Natural killer cell treated with Interleukin-12 subunit alpha and Interleukin-12 subunit beta and Interleukin-15 and Interleukin-18, amount 100 ng/mL, for 72 hours (primary cell): ENCODE measurements around the gene OSBPL5. TPM values are rescaled to one million over a fixed set of nuclear protein-coding genes. Genes with fewer than 3 reads are reported as not detected.

Experiments
- ATAC-seq, 2 donors: fragments of 150-1000 bp; cut with Tn5 transposase in 1 of 2; sonication (Bioruptor Pico), chemical (Tn5 transposase) in 1 of 2; 2 replicates each; pipeline ENCODE4 v1.10.0; 2021
- DNase-seq: peaks from one replicate; pipeline ENCODE4 v3.0.0; 2022; ENCODE audit warnings: low spot score
- H3K27ac Mint-ChIP-seq, 2 donors: 1 replicate in 1 of 2; 2 replicates in 1 of 2; pipeline ENCODE4 v1.8.0; 2022; ENCODE audit warnings: mixed read lengths in 2 of 2, mild to moderate bottlenecking in 1 of 2, moderate library complexity in 1 of 2
- H3K27me3 Mint-ChIP-seq, 2 donors: 1 replicate in 1 of 2; 2 replicates in 1 of 2; pipeline ENCODE4 v1.8.0; 2022; ENCODE audit warnings: mixed read lengths in 2 of 2
- H3K36me3 Mint-ChIP-seq: one replicate; pipeline ENCODE4 v1.8.0; 2022; ENCODE audit warnings: mixed read lengths
- H3K4me1 Mint-ChIP-seq, 2 donors: 1 replicate in 1 of 2; 2 replicates in 1 of 2; pipeline ENCODE4 v1.8.0; 2022; ENCODE audit warnings: low read depth in 2 of 2, mixed read lengths in 2 of 2, mild to moderate bottlenecking in 1 of 2
- H3K4me3 Mint-ChIP-seq: one replicate; pipeline ENCODE4 v1.8.0; 2022; ENCODE audit warnings: mixed read lengths
- H3K9me3 Mint-ChIP-seq: 2 replicates; pipeline ENCODE4 v1.8.0; 2022; ENCODE audit warnings: mixed read lengths
- total RNA-seq, 2 donors: library from RNA; stranded (reverse); gene quantifications; one replicate each; pipeline ENCODE4 v1.2.3, GENCODE V29; 2022

OSBPL5 gene
- total RNA-seq, 2 donors from 2014 or later = 58.3 to 74.6 TPM

DNA sequence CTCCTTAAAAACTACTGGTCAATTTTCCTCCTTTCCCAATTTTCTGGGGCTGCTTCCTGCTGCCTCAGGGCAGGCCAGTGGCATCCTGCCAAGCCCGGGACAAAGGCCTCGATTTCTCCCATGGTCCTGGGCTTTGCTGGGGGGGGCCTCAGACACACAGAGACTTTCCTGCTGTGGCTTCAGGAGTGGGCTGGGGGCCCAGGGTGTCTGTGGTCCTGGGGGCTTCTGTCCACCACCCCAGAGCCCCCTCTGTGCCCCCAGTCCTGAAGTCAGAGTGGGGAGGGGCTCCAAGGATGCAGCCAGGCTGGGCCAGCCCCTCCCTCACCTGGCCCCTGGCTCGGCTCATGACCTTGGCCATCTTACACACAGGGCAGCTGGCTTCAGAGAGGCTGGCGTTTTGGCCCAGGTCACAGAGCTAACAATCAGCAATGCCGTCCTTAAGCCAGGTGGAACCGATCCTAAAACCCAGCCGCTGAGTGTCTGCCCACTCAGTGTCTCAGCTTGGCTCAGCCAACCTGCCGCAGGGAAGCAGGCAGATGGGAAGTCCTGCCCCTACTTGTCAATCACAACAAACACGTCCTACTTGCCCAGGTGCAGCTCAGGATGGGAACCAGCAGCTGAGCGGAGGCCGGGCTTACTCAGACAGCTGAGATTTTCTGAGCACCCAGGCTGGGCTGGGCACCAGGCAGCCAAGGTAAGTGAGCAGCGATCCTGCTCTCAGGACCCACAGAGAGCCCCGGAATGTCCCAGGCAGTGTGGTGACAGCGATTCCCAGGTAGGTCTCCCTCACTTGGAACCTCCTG lies 34.6 kb downstream of the OSBPL5 start:
- Mint-ChIP-seq H3K27me3 (no peaks in the 10 kb centered on the region), H3K4me1 (peaks cover 26 to 32% of the 10 kb centered on the region in 2 donors), H3K36me3 (no peaks in the 10 kb centered on the region), H3K27ac (no peak overlapping the region), H3K9me3 (no peaks in the 10 kb centered on the region), H3K4me3 (no peak overlapping the region)
- DNase-seq (peak; percentile 55), ATAC-seq (no peak)

DNA sequence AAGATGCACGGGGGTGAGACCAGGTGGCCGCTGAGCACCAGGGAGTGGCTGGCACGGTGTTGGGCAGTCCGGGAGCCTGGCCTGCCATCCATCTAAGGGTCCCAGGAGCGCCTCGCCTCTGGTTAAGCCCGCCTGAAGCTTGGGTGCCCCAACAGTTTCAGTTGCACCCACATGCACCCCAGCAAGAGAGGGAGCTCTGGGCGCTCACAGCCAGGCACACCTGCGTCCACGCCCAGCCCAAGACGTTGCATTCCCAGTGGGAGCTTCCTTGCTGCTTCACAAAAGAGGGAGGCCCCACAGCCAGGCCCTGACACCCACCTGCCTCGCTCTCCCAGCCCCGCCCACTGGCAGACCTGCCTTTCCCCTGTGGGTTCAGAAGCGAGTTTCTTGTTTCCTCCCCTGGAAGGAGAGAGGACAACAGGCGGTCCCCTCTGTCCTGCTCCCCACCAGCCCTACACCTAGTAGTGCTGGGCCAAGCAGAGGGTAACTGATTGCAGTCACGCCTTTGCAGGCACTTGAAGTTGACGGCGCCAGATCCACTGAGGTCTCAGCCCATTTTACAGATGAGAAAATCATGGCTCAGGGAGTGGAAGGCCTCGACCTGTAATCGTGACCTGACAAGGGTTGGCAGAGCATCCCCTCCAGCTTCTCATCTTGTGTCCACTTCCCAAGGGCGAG lies 35.4 kb downstream of the OSBPL5 start:
- no peak overlapping the region for H3K4me3 Mint-ChIP-seq
- no peak overlapping the region for H3K27ac Mint-ChIP-seq
- peaks cover 25 to 32% of the 10 kb centered on the region in 2 donors for H3K4me1 Mint-ChIP-seq
- no peaks in the 10 kb centered on the region for H3K27me3 Mint-ChIP-seq
- H3K36me3 Mint-ChIP-seq = no peaks in the 10 kb centered on the region
- peak; percentile 54 for DNase-seq
- no peaks in the 10 kb centered on the region for H3K9me3 Mint-ChIP-seq
- no peak for ATAC-seq

DNA sequence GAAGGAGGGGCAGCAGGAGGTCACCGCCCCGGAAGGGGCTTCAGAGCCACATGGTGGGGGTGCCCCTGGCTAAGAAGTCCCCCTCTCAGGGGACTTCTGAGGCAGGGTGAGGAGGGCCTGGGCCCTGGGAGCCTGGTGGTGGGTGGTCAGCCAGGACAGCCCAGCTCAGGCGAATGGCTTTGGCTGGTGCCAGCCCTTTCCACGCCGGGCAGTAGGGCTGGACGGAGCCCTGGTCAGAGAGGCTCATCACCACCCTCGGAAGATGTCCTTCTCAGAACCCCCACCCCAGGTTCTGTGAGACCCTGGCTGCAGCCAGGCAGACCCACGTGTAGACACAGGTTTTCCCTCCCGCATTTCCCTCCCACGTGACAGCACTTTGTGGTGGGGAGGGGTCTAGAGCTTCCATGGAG lies 35.9 kb downstream of the OSBPL5 start:
- ATAC-seq (no peak), DNase-seq (no peak)
- Mint-ChIP-seq H3K4me3 (no peak overlapping the region), H3K27me3 (no peaks in the 10 kb centered on the region), H3K36me3 (no peaks in the 10 kb centered on the region), H3K4me1 (peaks cover 29 to 36% of the 10 kb centered on the region in 2 donors), H3K9me3 (no peaks in the 10 kb centered on the region), H3K27ac (no peak overlapping the region)

DNA sequence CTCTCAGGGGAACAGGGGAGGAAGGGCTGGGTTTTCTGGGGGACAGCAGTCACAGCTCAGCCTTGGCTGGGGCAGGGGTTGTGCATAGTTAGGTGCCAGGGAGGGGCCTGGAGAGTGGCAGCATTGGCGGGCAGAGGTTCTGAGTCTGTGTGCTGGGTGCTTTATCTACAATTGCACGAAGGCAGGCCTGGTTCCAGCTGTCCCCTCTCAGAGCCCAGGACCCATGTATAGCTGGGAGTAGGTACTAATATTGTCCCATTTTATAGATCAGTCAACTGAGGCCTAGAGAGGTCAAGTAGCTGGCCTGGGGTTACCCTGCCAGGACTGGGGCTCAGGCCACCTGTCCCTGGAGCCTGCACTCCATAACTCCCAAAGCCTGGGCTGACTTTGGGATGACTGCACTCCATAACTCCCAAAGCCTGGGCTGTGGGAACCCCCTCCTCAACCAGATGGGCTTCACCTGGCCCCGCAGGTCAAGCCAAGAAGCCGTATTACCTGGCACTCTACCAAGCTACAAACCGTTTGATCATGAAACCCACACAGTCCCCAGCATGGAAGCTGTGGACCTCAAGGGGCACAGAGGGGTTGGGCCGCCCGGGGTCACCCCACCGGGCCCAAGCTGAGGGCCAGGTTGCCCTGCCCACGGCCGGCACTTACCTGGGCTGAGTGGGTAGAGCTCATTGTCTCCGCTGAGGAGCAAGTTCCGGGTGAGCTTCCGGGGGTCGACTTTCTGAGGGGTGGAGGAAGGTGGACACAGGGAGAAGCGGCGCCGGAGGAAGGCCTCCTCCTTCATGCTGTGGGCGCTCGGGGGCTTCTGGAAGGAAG lies 36.5 kb downstream of the OSBPL5 start:
- DNase-seq (peak; percentile 56), ATAC-seq (no peak)
- peaks cover 29 to 42% of the 10 kb centered on the region in 2 donors for H3K4me1 Mint-ChIP-seq
- no peaks in the 10 kb centered on the region for H3K9me3 Mint-ChIP-seq
- no peaks in the 10 kb centered on the region for H3K36me3 Mint-ChIP-seq
- no peaks in the 10 kb centered on the region for H3K27me3 Mint-ChIP-seq
- no peak overlapping the region for H3K27ac Mint-ChIP-seq
- H3K4me3 Mint-ChIP-seq = no peak overlapping the region

DNA sequence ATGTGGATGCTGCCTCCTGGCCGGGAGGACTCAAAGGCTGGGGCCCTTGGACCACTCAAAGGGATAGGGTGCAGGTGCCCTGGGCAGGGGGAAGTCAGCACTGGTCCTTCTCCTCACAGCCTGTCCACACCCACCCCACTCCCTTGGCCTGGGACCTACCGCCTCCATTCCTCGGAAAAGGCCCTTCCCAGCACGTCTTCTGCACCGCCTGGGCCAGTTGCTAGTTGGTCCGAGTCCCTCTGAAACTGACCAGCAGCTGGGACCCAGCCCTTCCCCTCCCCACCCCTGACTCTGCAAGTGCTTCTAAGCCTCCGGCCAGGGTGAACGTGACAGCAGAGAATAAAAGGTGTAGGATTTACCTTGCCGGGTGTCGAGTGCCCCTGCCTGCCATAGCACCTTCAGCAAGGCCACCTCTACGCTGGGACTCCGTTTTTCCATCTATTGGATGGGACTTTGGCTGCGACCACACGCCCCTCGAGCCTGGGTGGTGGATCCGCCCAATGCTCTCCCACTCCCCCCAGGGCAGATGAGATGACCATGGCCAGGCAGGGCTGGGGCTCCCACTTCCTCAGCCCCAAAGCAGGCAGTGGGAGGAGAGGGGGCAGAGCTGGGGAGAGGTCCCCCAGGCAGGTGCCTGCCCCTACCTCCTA lies 37.3 kb downstream of the OSBPL5 start:
- Mint-ChIP-seq H3K4me3 (no peak overlapping the region), H3K4me1 (peaks cover 26 to 40% of the 10 kb centered on the region in 2 donors), H3K9me3 (no peaks in the 10 kb centered on the region), H3K36me3 (no peaks in the 10 kb centered on the region), H3K27me3 (no peaks in the 10 kb centered on the region), H3K27ac (no peak overlapping the region)
- ATAC-seq (no peak), DNase-seq (peak; percentile 58)

DNA sequence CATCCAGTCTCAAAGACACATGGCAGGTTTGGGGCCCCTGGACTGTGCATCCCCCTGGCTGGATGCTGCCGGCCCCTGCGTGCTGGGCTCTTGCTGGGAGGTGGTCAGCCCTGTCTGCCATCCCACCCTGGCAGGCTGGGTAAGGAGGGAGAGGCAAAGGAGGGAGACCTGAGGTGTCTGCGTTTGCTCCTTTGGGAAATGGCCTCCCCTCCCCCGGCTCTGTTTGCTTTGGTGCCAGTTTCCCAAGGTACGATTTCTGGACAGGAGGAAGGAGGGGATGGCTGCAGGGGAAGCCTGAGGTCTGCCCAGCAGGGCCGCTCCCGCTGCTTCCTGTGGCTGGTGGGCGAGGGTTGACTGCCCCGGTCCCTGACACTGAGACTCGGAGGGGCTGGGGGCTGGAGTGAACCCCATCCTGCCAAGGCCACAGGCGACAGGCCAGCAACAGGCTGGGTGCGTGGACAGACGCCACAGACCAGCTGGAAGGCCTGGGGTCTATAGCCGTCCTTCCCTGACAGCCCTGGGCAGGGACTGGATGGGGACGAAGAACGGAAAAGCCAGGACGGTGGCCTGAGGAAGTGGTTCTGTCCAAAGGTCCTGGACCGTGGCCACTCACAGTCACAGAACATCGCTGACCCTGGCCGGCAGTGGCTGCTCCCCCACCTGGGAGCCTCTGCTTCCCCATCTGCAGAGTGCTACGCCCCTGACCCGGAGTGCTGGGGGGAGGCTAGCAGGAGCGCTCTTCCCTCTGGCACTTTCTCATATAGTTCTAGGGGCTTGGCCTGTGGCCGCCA lies 38.0 kb downstream of the OSBPL5 start:
- DNase-seq (peak; percentile 54), ATAC-seq (no peak)
- Mint-ChIP-seq H3K4me3 (peak overlapping the region; percentile 48), H3K4me1 (peaks cover 20 to 33% of the 10 kb centered on the region in 2 donors), H3K27me3 (no peaks in the 10 kb centered on the region), H3K27ac (peak overlapping the region; percentile 33 to 84), H3K9me3 (no peaks in the 10 kb centered on the region), H3K36me3 (no peaks in the 10 kb centered on the region)

DNA sequence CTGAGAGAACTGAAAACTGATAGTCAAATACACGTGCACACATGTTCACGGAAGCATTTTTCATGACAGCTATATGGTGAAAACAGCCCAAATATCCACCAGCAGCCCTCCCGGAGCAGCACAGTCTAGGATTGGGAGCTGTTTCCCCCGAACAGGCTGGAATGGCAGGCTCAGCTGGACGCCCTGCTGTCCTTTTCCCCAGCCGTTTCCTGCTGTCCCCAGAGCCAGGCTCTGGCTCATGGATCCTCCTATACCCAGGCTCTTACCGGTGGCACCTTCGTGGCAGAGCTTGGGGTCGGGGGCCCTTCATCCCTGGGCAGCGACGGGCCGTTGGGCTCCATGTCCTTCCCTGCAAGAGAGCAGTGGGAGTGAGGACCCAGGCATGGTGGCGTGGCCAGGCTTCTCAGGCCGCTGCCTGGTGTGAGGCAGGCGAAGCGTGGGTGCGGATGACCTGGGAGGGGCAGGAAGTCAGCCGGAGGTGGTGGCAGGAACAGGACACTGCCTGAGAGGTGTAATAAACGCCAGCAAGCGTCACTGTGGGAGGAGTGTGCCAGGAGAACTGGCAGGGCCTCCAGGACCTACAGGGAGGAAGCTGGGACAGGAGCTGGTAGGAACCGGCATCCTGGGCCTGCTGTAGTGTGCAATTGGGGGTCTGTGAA lies 38.8 kb downstream of the OSBPL5 start:
- Mint-ChIP-seq H3K27me3 (no peaks in the 10 kb centered on the region), H3K9me3 (no peaks in the 10 kb centered on the region), H3K36me3 (no peaks in the 10 kb centered on the region)

DNA sequence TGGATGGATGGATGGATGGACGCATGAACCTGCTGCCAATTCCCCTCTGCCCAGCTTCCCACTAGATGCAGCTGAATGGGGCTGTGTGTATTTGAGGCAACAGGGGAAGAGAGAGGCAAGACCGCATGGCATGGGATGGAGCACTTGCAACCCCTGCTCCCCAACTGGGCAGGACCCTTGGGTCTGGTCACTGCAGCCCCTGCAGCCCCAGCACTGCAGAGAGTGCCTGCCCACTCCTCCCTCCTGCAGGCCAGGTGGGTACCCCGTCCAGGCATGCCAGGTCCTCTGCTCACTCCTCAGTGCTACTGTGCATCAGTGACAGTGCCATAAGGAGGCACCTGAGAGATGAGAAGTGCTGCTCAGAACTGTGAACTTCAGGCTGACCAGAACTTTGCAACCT lies 40.3 kb downstream of the OSBPL5 start:
- Mint-ChIP-seq H3K4me3 (no peak overlapping the region), H3K36me3 (no peaks in the 10 kb centered on the region), H3K4me1 (peaks cover 9 to 25% of the 10 kb centered on the region in 2 donors), H3K9me3 (no peaks in the 10 kb centered on the region), H3K27me3 (no peaks in the 10 kb centered on the region), H3K27ac (peak overlapping the region in 1 of 2 donors; percentile 34)
- no peak for ATAC-seq
- DNase-seq = no peak

More for the DNA sequence above, 38.8 kb downstream of the OSBPL5 start:
- peak; percentile 72 for DNase-seq
- peak; percentile 64 to 84 for ATAC-seq
- Mint-ChIP-seq H3K4me3 (peak overlapping the region; percentile 48), H3K27ac (peak overlapping the region; percentile 33 to 84), H3K4me1 (peaks cover 12 to 30% of the 10 kb centered on the region in 2 donors)

DNA sequence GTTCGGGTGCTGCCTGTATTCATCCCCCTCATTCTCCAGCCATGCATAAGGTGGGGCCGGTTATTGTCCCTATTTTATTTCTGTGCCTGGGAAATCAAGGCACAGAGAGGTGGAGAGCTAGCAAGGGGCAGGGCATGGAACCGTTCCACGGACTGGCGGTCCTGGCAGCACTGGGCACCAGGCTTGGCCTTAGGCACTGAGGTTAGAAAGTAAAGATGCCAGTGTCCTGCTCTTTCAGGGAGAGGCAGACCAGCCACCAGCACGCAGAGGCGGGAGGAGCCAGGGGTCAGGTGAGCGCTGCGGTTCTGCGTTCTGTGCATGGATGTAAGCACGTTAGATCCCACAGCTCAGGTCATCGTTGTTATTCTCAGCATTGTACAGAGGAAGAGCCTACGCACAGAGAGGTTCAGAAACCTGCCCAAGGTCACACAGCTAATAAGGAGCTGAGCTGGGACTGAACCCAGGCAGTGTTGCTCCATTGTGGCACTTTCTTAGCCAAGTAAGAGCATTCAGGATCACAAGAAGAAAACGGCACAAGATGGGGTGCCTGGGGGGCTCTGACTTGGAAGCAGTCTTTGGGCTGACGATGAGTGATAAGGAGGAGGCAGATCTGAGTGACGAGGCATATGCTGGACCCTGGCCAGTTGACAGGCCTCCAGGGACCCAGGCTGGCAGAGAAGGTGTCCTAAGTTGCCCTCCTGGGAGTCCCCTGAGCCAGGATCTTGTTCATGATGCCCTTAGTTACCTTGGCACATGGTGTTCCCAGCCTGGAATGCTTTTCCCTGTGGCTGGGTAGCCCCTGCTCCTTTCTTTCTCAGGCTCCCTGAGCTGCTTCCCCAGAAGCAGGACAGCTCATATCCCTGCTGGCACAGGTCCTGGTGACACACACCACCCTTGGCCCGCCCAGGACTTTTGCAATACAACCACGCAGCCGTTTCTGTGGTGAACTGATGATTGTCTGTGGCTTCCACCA lies 41.1 kb downstream of the OSBPL5 start:
- DNase-seq (peak; percentile 61), ATAC-seq (no peak)
- Mint-ChIP-seq H3K4me3 (no peak overlapping the region), H3K36me3 (no peaks in the 10 kb centered on the region), H3K27ac (peak overlapping the region in 1 of 2 donors; percentile 34), H3K4me1 (peaks cover 9 to 23% of the 10 kb centered on the region in 2 donors), H3K27me3 (no peaks in the 10 kb centered on the region), H3K9me3 (no peaks in the 10 kb centered on the region)

DNA sequence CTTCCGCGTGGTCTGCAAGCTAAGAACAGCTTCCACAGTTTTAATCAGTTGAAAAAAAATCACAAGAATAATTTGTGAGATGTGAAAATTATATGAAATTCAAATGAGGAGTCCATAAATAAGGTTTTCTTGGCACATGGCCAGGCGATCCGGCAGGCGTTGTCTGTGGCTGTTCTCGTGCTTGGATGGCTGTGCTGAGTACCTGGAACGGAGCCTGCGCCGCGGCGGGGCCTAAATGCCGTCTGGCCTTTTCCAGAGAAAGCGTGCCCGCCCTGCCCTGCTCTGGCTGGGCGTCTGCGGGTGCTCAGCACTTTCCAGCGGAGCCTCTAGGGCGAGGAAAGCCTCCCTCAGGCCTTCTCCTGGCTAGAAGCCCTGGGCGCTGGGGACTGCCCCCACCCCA lies 41.8 kb downstream of the OSBPL5 start:
- Mint-ChIP-seq H3K9me3 (no peaks in the 10 kb centered on the region), H3K4me3 (no peak overlapping the region), H3K36me3 (no peaks in the 10 kb centered on the region), H3K27ac (no peak overlapping the region), H3K27me3 (no peaks in the 10 kb centered on the region), H3K4me1 (peaks cover 9 to 23% of the 10 kb centered on the region in 2 donors)
- no peak for ATAC-seq
- DNase-seq = no peak

DNA sequence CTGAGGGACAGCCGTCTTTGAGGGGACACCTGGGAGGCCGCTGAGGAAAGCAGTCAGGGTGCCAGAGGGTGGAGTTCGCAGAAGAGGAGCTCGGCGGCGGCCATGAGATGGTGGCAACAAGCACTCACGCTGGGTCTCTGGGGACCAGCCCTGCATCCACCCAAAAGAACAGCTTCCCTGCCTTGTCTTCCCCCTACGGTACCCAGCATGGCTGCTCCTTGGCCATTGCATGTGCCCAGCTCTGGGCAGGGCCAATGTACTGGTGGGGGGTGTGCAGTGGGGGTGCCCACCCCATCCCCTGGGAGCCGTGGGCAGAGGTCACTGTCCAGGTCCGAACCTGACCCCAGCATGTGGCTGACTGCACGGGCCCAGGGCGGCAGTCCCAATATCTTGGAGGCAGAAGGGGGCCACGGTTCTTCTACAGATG lies 42.3 kb downstream of the OSBPL5 start:
- DNase-seq (peak; percentile 56), ATAC-seq (no peak)
- H3K4me3 Mint-ChIP-seq = no peak overlapping the region
- H3K36me3 Mint-ChIP-seq = peaks cover 4% of the 10 kb centered on the region
- no peak overlapping the region for H3K27ac Mint-ChIP-seq
- H3K9me3 Mint-ChIP-seq = no peaks in the 10 kb centered on the region
- H3K27me3 Mint-ChIP-seq = no peaks in the 10 kb centered on the region
- H3K4me1 Mint-ChIP-seq = peaks cover 9 to 23% of the 10 kb centered on the region in 2 donors
